Mesendoderm (in vitro differentiated cells): ENCODE results near the gene SLC16A10.
"Not testable (repeated sequence)": the region's sequence is repeated elsewhere in the genome, so short reads cannot be mapped to it uniquely, and the experiment has no call there.

Source experiments
- DNase-seq: peaks from one replicate; pipeline ENCODE4 v3.0.0; 2013
- H2AK5ac ChIP-seq: 2 replicates; pipeline ENCODE4 v1.6.1; 2013; ENCODE audit warnings: low read length, inconsistent platforms
- H2BK120ac ChIP-seq: 2 replicates; pipeline ENCODE4 v1.6.1; 2013; ENCODE audit warnings: low read depth, mild to moderate bottlenecking, low read length, moderate library complexity, mixed read lengths
- H2BK15ac ChIP-seq: replicated peaks from 2 replicates; pipeline ENCODE4 v1.6.1; 2013; ENCODE audit warnings: low read depth, mild to moderate bottlenecking, moderate library complexity
- H2BK5ac ChIP-seq: 2 replicates; pipeline ENCODE4 v1.6.1; 2013; ENCODE audit warnings: low read length, inconsistent platforms
- H3K18ac ChIP-seq: 2 replicates; pipeline ENCODE4 v1.6.1; 2013; ENCODE audit warnings: mild to moderate bottlenecking, low read length, mixed read lengths
- H3K23ac ChIP-seq: one replicate; pipeline ENCODE4 v1.6.1; 2013; ENCODE audit warnings: low read length
- H3K27ac ChIP-seq: 2 replicates; pipeline ENCODE4 v1.5.1; 2013; ENCODE audit warnings: low read depth, mild to moderate bottlenecking, inconsistent platforms, low read length, moderate library complexity
- H3K27me3 ChIP-seq: 2 replicates; pipeline ENCODE4 v1.6.1; 2013; ENCODE audit warnings: low read length, control low read depth, mild to moderate bottlenecking, inconsistent platforms; ENCODE audit not compliant: insufficient read depth, poor library complexity
- H3K36me3 ChIP-seq: 2 replicates; pipeline ENCODE4 v1.6.1; 2013; ENCODE audit warnings: low read length, inconsistent platforms; ENCODE audit not compliant: control insufficient read depth, insufficient read depth
- H3K4ac ChIP-seq: one replicate; pipeline ENCODE4 v1.6.1; 2013; ENCODE audit warnings: low read depth, mild to moderate bottlenecking, low read length, moderate library complexity
- H3K4me1 ChIP-seq: 2 replicates; pipeline ENCODE4 v1.6.1; 2013; ENCODE audit warnings: low read depth, low read length, inconsistent platforms; ENCODE audit not compliant: control insufficient read depth
- H3K4me2 ChIP-seq: 2 replicates; pipeline ENCODE4 v1.6.1; 2013; ENCODE audit warnings: low read length
- H3K4me3 ChIP-seq: 2 replicates; pipeline ENCODE4 v1.5.1; 2013; ENCODE audit warnings: mild to moderate bottlenecking, low read length
- H3K56ac ChIP-seq: one replicate; pipeline ENCODE4 v1.6.1; 2013; ENCODE audit warnings: low read length
- H3K79me1 ChIP-seq: 2 replicates; pipeline ENCODE4 v1.6.1; 2013; ENCODE audit warnings: low read length, inconsistent platforms
- H3K79me2 ChIP-seq: 2 replicates; pipeline ENCODE4 v1.6.1; 2013; ENCODE audit warnings: mild to moderate bottlenecking, low read length; ENCODE audit not compliant: control insufficient read depth, insufficient read depth
- H3K9ac ChIP-seq: 2 replicates; pipeline ENCODE4 v1.6.1; 2013; ENCODE audit warnings: low read length, inconsistent platforms
- H4K5ac ChIP-seq: one replicate; pipeline ENCODE4 v1.6.1; 2013; ENCODE audit warnings: low read length
- H4K8ac ChIP-seq: one replicate; pipeline ENCODE4 v1.6.1; 2013; ENCODE audit warnings: low read depth, mild to moderate bottlenecking, control low read depth, low read length, moderate library complexity
- WGBS: extraction: QIAGEN DNeasy Blood & Tissue Kit; methylation state at CpG from one replicate; pipeline ENCODE4 v1.1.7; 2013; ENCODE audit warnings: low lambda C conversion rate, missing lambda C conversion rate; ENCODE audit not compliant: insufficient coverage; ENCODE audit errors: extremely low coverage; 5-methylcytosine and 5-hydroxymethylcytosine counted together

SLC16A10 gene

DNA sequence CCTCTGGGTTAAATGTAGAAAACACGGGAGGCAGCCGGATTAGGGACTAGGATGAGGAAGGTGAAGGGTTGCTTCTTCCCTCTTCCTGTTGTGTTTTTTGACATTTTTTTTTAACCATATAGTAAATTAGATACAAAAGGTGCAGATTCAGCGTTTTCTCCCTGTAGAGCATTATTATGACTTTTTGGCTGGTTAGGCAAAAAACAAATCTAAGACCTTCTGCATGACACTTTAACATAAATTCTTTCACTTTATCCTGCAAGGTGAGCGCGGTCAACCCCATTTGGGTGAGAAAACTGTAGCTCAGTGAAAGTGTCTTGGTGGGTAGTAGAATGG lies 1.3 kb downstream of the SLC16A10 start:
- Histone ChIP-seq H3K36me3 (no peaks in the 10 kb centered on the region), H3K79me2 (no peaks in the 10 kb centered on the region), H3K27ac (no peak overlapping the region), H3K56ac (peak overlapping the region; percentile 34), H2BK120ac (no peak overlapping the region), H2AK5ac (no peak overlapping the region), H3K27me3 (no peaks in the 10 kb centered on the region), H2BK5ac (no peak overlapping the region), H3K79me1 (no peaks in the 10 kb centered on the region), H2BK15ac (no peak overlapping the region), H3K18ac (no peak overlapping the region), H3K4me3 (no peak overlapping the region), H4K5ac (no peak overlapping the region), H3K4me2 (peak overlapping the region; percentile 65), H3K4me1 (peaks cover 13% of the 10 kb centered on the region), H3K9ac (no peak overlapping the region), H3K23ac (no peak overlapping the region), H4K8ac (no peak overlapping the region), H3K4ac (no peak overlapping the region)
- WGBS = no CpG with 5 or more reads among the region's 5 CpGs
- DNase-seq = no peak

DNA sequence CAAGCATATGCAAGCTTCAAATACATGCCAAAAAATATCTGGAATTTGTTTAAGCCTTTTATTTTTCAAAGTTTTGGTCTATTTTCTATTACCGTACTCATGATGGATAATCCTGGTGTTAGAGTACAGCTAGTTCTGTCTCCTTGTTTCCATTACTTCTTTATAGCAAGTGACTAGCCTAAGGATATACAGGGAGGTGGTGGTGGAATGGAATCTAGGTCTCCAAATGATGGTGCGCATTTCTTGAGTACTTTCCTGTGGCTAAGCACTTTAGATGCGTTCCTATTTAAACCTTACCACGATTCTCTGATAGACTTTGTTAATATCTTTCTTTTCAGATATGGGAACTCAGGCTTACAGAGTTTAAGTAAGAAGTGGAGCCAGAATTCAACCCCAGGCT lies 3.5 kb downstream of the SLC16A10 start:
- H3K4ac ChIP-seq = no peak overlapping the region
- peaks cover 13% of the 10 kb centered on the region for H3K4me1 ChIP-seq
- no peak overlapping the region for H2BK120ac ChIP-seq
- H3K79me1 ChIP-seq = no peaks in the 10 kb centered on the region
- H3K9ac ChIP-seq = no peak overlapping the region
- H4K8ac ChIP-seq = no peak overlapping the region
- no peak overlapping the region for H3K4me2 ChIP-seq
- no peak overlapping the region for H3K56ac ChIP-seq
- no peak overlapping the region for H4K5ac ChIP-seq
- no peak overlapping the region for H2AK5ac ChIP-seq
- H3K4me3 ChIP-seq = no peak overlapping the region
- H3K18ac ChIP-seq = no peak overlapping the region
- no peak for DNase-seq
- H2BK15ac ChIP-seq = no peak overlapping the region
- no peaks in the 10 kb centered on the region for H3K36me3 ChIP-seq
- no peak overlapping the region for H2BK5ac ChIP-seq
- H3K27ac ChIP-seq = no peak overlapping the region
- H3K27me3 ChIP-seq = no peaks in the 10 kb centered on the region
- H3K23ac ChIP-seq = no peak overlapping the region
- H3K79me2 ChIP-seq = no peaks in the 10 kb centered on the region
- no CpG with 5 or more reads among the region's 4 CpGs for WGBS

DNA sequence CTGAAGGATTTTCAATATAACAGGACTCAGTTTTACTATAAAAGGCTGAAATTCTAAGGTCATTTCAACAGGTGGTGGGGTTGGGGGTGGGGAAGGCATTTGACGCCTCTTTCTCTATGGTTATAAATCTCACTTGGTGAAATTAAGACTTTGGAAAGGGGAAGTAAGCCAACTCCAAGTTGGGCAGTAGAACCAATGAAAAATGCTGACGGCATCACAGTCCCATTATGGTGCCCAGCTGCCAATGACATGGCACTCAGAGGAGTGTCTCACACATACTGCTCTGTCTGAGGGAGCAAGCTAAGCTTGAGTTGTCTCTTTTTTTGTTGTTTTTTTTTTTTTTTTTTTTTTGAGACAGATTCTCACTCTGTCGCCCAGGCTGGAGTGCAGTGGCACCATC lies 4.7 kb downstream of the SLC16A10 start:
- no peak overlapping the region for H2BK5ac ChIP-seq
- H2BK120ac ChIP-seq = no peak overlapping the region
- no peak overlapping the region for H3K56ac ChIP-seq
- no peak overlapping the region for H2BK15ac ChIP-seq
- H2AK5ac ChIP-seq = no peak overlapping the region
- no peaks in the 10 kb centered on the region for H3K79me1 ChIP-seq
- H3K4ac ChIP-seq = no peak overlapping the region
- no CpG with 5 or more reads among the region's 3 CpGs for WGBS
- H3K18ac ChIP-seq = no peak overlapping the region
- H3K23ac ChIP-seq = no peak overlapping the region
- no peaks in the 10 kb centered on the region for H3K27me3 ChIP-seq
- no peaks in the 10 kb centered on the region for H3K36me3 ChIP-seq
- no peak overlapping the region for H3K4me3 ChIP-seq
- DNase-seq = no peak
- H3K79me2 ChIP-seq = no peaks in the 10 kb centered on the region
- no peak overlapping the region for H3K27ac ChIP-seq
- H4K8ac ChIP-seq = no peak overlapping the region
- H4K5ac ChIP-seq = no peak overlapping the region
- H3K4me2 ChIP-seq = no peak overlapping the region
- H3K9ac ChIP-seq = no peak overlapping the region
- H3K4me1 ChIP-seq = peaks cover 13% of the 10 kb centered on the region

DNA sequence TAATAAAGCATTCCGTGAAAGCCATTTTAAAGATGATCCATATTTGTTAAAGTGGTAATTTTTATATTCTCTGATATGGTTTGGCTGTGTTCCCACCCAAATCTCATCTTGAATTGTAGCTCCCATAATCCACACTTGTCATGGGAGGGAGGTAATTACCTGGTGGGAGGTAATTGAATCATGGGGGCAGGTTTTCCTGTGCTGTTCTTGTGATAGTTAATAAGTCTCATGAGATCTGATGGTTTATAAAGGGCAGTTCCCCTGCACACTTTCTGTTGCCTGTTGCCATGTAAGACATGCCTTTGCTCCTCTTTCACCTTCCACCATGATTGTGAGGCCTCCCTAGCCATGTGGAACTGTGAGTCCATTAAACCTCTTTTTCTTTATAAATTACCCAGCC lies 8.2 kb downstream of the SLC16A10 start:
- not testable (repeated sequence) for H3K27me3 ChIP-seq, DNase-seq, H3K4ac ChIP-seq, H2BK120ac ChIP-seq, H2AK5ac ChIP-seq, H3K36me3 ChIP-seq, H3K56ac ChIP-seq, H3K9ac ChIP-seq, H3K4me3 ChIP-seq, H3K23ac ChIP-seq, H3K27ac ChIP-seq, H3K18ac ChIP-seq, H3K79me1 ChIP-seq, H4K8ac ChIP-seq, H4K5ac ChIP-seq, H3K4me2 ChIP-seq, H2BK15ac ChIP-seq, H3K4me1 ChIP-seq, H2BK5ac ChIP-seq, H3K79me2 ChIP-seq
- no CpG with 5 or more reads among the region's 1 CpG for WGBS

DNA sequence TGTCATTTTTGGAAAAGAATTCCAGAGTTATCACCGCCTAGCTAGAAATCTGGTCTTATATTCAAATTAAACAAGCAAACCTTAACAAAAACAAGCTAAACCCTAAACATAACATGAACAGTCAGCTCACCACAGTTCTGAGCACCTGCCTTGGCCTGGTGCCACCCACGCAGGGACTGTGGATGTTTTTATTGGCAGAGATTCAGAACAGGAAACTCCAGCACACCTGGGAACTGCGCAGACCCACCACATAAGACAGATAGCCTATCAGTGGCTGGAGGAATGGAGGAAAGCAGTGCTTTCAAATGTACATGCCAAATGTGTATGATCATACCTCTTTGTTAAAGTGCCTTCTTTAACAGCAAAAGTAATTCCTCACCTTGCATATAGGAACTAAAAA lies 8.9 kb downstream of the SLC16A10 start:
- H2BK5ac ChIP-seq = no peak overlapping the region
- H4K5ac ChIP-seq = no peak overlapping the region
- no peaks in the 10 kb centered on the region for H3K27me3 ChIP-seq
- no peak overlapping the region for H3K4me3 ChIP-seq
- H3K36me3 ChIP-seq = no peaks in the 10 kb centered on the region
- no peak overlapping the region for H3K9ac ChIP-seq
- WGBS = no CpG with 5 or more reads among the region's 3 CpGs
- no peak overlapping the region for H4K8ac ChIP-seq
- no peaks in the 10 kb centered on the region for H3K79me2 ChIP-seq
- no peak overlapping the region for H3K4me2 ChIP-seq
- H2AK5ac ChIP-seq = no peak overlapping the region
- no peak overlapping the region for H2BK15ac ChIP-seq
- no peak overlapping the region for H3K56ac ChIP-seq
- H3K23ac ChIP-seq = no peak overlapping the region
- no peaks in the 10 kb centered on the region for H3K79me1 ChIP-seq
- DNase-seq = no peak
- no peak overlapping the region for H2BK120ac ChIP-seq
- H3K18ac ChIP-seq = no peak overlapping the region
- H3K27ac ChIP-seq = no peak overlapping the region
- peaks cover 2% of the 10 kb centered on the region for H3K4me1 ChIP-seq
- H3K4ac ChIP-seq = no peak overlapping the region

DNA sequence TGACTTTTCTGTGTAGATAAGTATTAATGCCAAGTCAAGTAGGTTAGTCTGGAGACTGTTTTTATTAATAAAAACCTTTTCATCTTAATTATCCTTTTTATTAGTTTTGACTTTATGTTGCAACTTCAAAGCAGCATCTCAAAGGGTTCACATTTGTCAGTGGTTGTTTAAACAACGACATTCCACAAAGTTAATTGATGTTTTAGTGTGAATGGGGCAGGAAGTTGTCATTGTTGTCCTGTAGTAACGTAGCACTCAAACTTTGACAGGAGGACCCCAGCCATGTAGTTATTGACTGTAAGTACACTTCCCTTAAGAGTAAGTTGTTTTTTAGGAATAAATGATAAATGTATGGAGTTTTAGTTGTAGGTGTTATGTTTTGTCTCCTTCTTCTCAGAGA lies 11.3 kb downstream of the SLC16A10 start:
- no peak overlapping the region for H3K18ac ChIP-seq
- no peaks in the 10 kb centered on the region for H3K27me3 ChIP-seq
- no peak overlapping the region for H3K23ac ChIP-seq
- no peak overlapping the region for H3K4me2 ChIP-seq
- WGBS = no CpG with 5 or more reads among the region's 2 CpGs
- DNase-seq = no peak
- H2AK5ac ChIP-seq = no peak overlapping the region
- no peak overlapping the region for H3K56ac ChIP-seq
- H2BK15ac ChIP-seq = no peak overlapping the region
- no peak overlapping the region for H3K4me3 ChIP-seq
- H3K9ac ChIP-seq = no peak overlapping the region
- no peaks in the 10 kb centered on the region for H3K79me1 ChIP-seq
- no peak overlapping the region for H2BK5ac ChIP-seq
- H2BK120ac ChIP-seq = no peak overlapping the region
- H4K8ac ChIP-seq = no peak overlapping the region
- H3K27ac ChIP-seq = no peak overlapping the region
- no peak overlapping the region for H3K4ac ChIP-seq
- no peaks in the 10 kb centered on the region for H3K4me1 ChIP-seq
- H3K79me2 ChIP-seq = no peaks in the 10 kb centered on the region
- no peaks in the 10 kb centered on the region for H3K36me3 ChIP-seq
- H4K5ac ChIP-seq = no peak overlapping the region
